Testis (tissue), 3 donors: Measurements from ENCODE around the gene MLLT10. TPM values are rescaled to one million over a fixed set of nuclear protein-coding genes. Genes with fewer than 3 reads are reported as not detected.
A peak's percentile ranks its signal among the peaks of the same experiment; 100 is the strongest.

Experiments used
- DNase-seq: peaks from one replicate; pipeline ENCODE4 v3.0.0-alpha.2; 2019
- H3K27ac ChIP-seq, 2 donors: fragments of 200-600 bp; sonication (generic); one replicate each; pipeline ENCODE4 v1.5.1; 2019
- H3K27me3 ChIP-seq: fragments of 200-600 bp; sonication (generic); one replicate; pipeline ENCODE4 v1.5.1; 2019
- H3K36me3 ChIP-seq: fragments of 200-600 bp; sonication (generic); one replicate; pipeline ENCODE4 v1.5.1; 2017; ENCODE audit warnings: low read depth; ENCODE audit errors: missing control alignments
- H3K4me1 ChIP-seq: fragments of 200-600 bp; sonication (generic); one replicate; pipeline ENCODE4 v1.5.1; 2019
- H3K4me3 ChIP-seq, 2 donors: fragments of 200-600 bp; sonication (generic); one replicate each; pipeline ENCODE4 v1.5.1; 2017 to 2019
- H3K9me3 ChIP-seq: fragments of 200-600 bp; sonication (generic); one replicate; pipeline ENCODE4 v1.5.1; 2017
- CTCF ChIP-seq, 3 experiments: fragments of 450-650 bp in 2 of 3; fragments of 200-600 bp in 1 of 3; sonication (generic) in 1 of 3; IDR thresholded peaks; one replicate each; pipeline ENCODE4 v1.5.1; 2016 to 2019; ENCODE audit warnings: antibody characterized with exemption in 3 of 3, mild to moderate bottlenecking in 2 of 3, moderate library complexity in 1 of 3
- POLR2A ChIP-seq: fragments of 450-650 bp; IDR thresholded peaks from one replicate; pipeline ENCODE4 v1.6.1; 2017; ENCODE audit warnings: antibody characterized with exemption, mild to moderate bottlenecking, moderate library complexity
- WGBS, 2 donors: methylation state at CpG; one replicate each; pipeline ENCODE4 v1.1.5; 2018; 5-methylcytosine and 5-hydroxymethylcytosine counted together
- intact Hi-C: fragments of 100-400 bp; cut with DNase I; formaldehyde crosslinking; loops from one replicate; pipeline ENCODE4 v1.15.1; 2023; ENCODE audit warnings: low total_unique reads
- polyA plus RNA-seq: library from polyadenylated mRNA; stranded (reverse); fragments of 350-450 nt; fragmentation: Illumina TruSeq; extraction: RNeasy Lipid Tissue Mini Kit (QIAGEN cat#74804); gene quantifications from one replicate; pipeline ENCODE4 v1.2.3, GENCODE V29; 2014; ENCODE audit warnings: low read depth, low replicate concordance; ENCODE audit not compliant: insufficient read depth
- total RNA-seq, 2 donors: library from RNA; depleted of rRNA; stranded (reverse); fragments of >200 nt; gene quantifications; one replicate each; pipeline ENCODE4 v1.2.3, GENCODE V29; 2016

MLLT10 gene
- total and polyA plus RNA-seq, 3 donors from 2014 or later = 130 to 243 (median 144) TPM

- peaks cover 11% of the 10 kb centered on the region for H3K4me1 ChIP-seq
- H3K27ac ChIP-seq = peak overlapping the region; percentile 24 to 59
- WGBS, 2 donors = 14 to 20% methylated on average over 18 to 39 of the region's 39 CpGs
- DNase-seq = peak; percentile 39
- no peaks in the 10 kb centered on the region for H3K27me3 ChIP-seq
- no peaks in the 10 kb centered on the region for H3K9me3 ChIP-seq
- H3K4me3 ChIP-seq = peak overlapping the region; percentile 53 to 70
- no peak for TF ChIP-seq POLR2A
- TF ChIP-seq CTCF (IDR thresholded peaks at IDR 0.05) = no peak
- intact Hi-C loops = no loop called here
- H3K36me3 ChIP-seq = no peaks in the 10 kb centered on the region
Measured at GRCh38 chr10:21510241-21511094, 23.6 kb upstream of the MLLT10 start.

GRCh38 chr10:21511095-21511570 lies 22.9 kb upstream of the MLLT10 start:
- H3K9me3 ChIP-seq = no peaks in the 10 kb centered on the region
- WGBS, 2 donors = 79 to 81% methylated on average over 2 of the region's 2 CpGs
- H3K27me3 ChIP-seq = no peaks in the 10 kb centered on the region
- no peak for DNase-seq
- no peak overlapping the region for H3K27ac ChIP-seq
- H3K4me1 ChIP-seq = peaks cover 17% of the 10 kb centered on the region
- no peak overlapping the region for H3K4me3 ChIP-seq
- no peaks in the 10 kb centered on the region for H3K36me3 ChIP-seq
- intact Hi-C loops = no loop called here
- TF ChIP-seq POLR2A (no peak), CTCF (IDR thresholded peaks at IDR 0.05) (no peak)

- H3K27me3 ChIP-seq = no peaks in the 10 kb centered on the region
- 91 to 94% methylated on average over 3 of the region's 3 CpGs for WGBS, 2 donors
- H3K27ac ChIP-seq = no peak overlapping the region
- H3K4me1 ChIP-seq = peaks cover 19% of the 10 kb centered on the region
- H3K4me3 ChIP-seq = no peak overlapping the region
- DNase-seq = no peak
- no peaks in the 10 kb centered on the region for H3K9me3 ChIP-seq
- no peak for TF ChIP-seq POLR2A
- TF ChIP-seq CTCF (IDR thresholded peaks at IDR 0.05) = no peak
- H3K36me3 ChIP-seq = no peaks in the 10 kb centered on the region
- intact Hi-C loops = no loop called here
Measured at GRCh38 chr10:21511946-21512572, 22.0 kb upstream of the MLLT10 start.

- no peak overlapping the region for H3K4me3 ChIP-seq
- no peak overlapping the region for H3K27ac ChIP-seq
- WGBS, 2 donors = 80 to 83% methylated on average over 2 of the region's 2 CpGs
Measured at GRCh38 chr10:21512573-21513404, 21.2 kb upstream of the MLLT10 start.

More at GRCh38 chr10:21512573-21513404, 21.2 kb upstream of the MLLT10 start:
- no peaks in the 10 kb centered on the region for H3K9me3 ChIP-seq
- no peaks in the 10 kb centered on the region for H3K36me3 ChIP-seq
- H3K4me1 ChIP-seq = peaks cover 19% of the 10 kb centered on the region
- TF ChIP-seq CTCF (IDR thresholded peaks at IDR 0.05) (no peak), POLR2A (no peak)
- intact Hi-C loops = no loop called here
- DNase-seq = no peak
- H3K27me3 ChIP-seq = no peaks in the 10 kb centered on the region
